IMR-90 (cell line): ENCODE data around the gene LSM12.

Source experiments
- BHLHE40 ChIP-seq: fragments of 150-350 bp; IDR thresholded peaks from 2 replicates; pipeline ENCODE4 v1.6.1; 2016; ENCODE audit warnings: mild to moderate bottlenecking, low read depth, low read length
- CEBPB ChIP-seq: IDR thresholded peaks from 2 replicates; pipeline ENCODE4 v1.6.1; 2012; ENCODE audit warnings: low read depth, low read length, improper control_type of control experiment
- CHD1 ChIP-seq: IDR thresholded peaks from 2 replicates; pipeline ENCODE4 v1.6.1; 2012; ENCODE audit warnings: low read depth, low read length, improper control_type of control experiment
- FOS ChIP-seq: fragments of 150-350 bp; IDR thresholded peaks from 2 replicates; pipeline ENCODE4 v1.6.1; 2016; ENCODE audit warnings: low read depth, low read length
- MAFK ChIP-seq: IDR thresholded peaks from 2 replicates; pipeline ENCODE4 v1.6.1; 2012; ENCODE audit warnings: low read depth, low read length, improper control_type of control experiment
- MAZ ChIP-seq: IDR thresholded peaks from 2 replicates; pipeline ENCODE4 v1.6.1; 2012; ENCODE audit warnings: low read depth, mild to moderate bottlenecking, low read length, improper control_type of control experiment, moderate library complexity, borderline replicate concordance
- NFE2L2 ChIP-seq: fragments of 150-350 bp; IDR thresholded peaks from 2 replicates; pipeline ENCODE4 v1.6.1; 2016; ENCODE audit warnings: low read depth, mild to moderate bottlenecking, low read length
- POLR2A ChIP-seq: IDR thresholded peaks from 2 replicates; pipeline ENCODE4 v1.6.1; 2012; ENCODE audit warnings: mild to moderate bottlenecking, low read depth, low read length
- RAD21 ChIP-seq: IDR thresholded peaks from 2 replicates; pipeline ENCODE4 v1.6.1; 2012; ENCODE audit warnings: low read length, improper control_type of control experiment
- RFX5 ChIP-seq: IDR thresholded peaks from 2 replicates; pipeline ENCODE4 v1.8.0; 2012; ENCODE audit warnings: low read depth, mild to moderate bottlenecking, low read length, moderate library complexity
- SMC3 ChIP-seq: fragments of 150-350 bp; IDR thresholded peaks from 2 replicates; pipeline ENCODE4 v1.6.1; 2016; ENCODE audit warnings: low read depth, mild to moderate bottlenecking, antibody characterized with exemption, low read length, moderate library complexity
- TF ChIP-seq, protein P1 (sequence below): conservative IDR thresholded peaks from 2 replicates; pipeline ENCODE4 v1.5.1; 2012; ENCODE audit warnings: mild to moderate bottlenecking, low read depth, low read length, improper control_type of control experiment
- TF ChIP-seq, protein P2 (sequence below): fragments of 150-350 bp; IDR thresholded peaks from 2 replicates; pipeline ENCODE4 v1.6.1; 2016; ENCODE audit warnings: low read depth, mild to moderate bottlenecking, low read length, moderate library complexity, borderline replicate concordance
- TF ChIP-seq, protein P3 (sequence below): fragments of 150-350 bp; IDR thresholded peaks from 2 replicates; pipeline ENCODE4 v1.6.1; 2017; ENCODE audit warnings: mild to moderate bottlenecking, antibody characterized with exemption, low read length, low read depth

DNA sequence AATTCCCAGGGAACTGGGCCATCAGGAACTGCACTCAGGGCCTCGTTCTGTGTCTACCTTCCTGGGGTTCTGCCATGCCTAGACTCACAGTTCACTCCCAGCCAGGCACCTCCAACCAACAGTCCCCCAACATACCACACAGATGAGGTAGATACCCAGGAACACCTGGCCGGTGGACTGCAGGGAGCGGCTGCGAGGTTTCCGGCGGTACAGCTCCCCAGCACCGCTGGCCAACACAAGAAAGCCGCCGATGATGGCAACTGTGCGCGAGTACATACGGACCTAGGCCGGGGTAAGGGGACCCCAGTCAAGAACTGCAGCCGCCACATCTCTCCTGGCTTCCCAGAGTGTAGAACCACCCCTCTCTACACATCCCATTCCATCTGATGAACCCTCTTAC, 53.6 kb downstream of the LSM12 start:
- TF ChIP-seq SMC3 (no peak), CEBPB (no peak), BHLHE40 (no peak), MAZ (no peak), RAD21 (no peak), POLR2A (no peak), NFE2L2 (no peak), MAFK (no peak), RFX5 (no peak), FOS (no peak), CHD1 (no peak)
- TF ChIP-seq, protein P1, sequence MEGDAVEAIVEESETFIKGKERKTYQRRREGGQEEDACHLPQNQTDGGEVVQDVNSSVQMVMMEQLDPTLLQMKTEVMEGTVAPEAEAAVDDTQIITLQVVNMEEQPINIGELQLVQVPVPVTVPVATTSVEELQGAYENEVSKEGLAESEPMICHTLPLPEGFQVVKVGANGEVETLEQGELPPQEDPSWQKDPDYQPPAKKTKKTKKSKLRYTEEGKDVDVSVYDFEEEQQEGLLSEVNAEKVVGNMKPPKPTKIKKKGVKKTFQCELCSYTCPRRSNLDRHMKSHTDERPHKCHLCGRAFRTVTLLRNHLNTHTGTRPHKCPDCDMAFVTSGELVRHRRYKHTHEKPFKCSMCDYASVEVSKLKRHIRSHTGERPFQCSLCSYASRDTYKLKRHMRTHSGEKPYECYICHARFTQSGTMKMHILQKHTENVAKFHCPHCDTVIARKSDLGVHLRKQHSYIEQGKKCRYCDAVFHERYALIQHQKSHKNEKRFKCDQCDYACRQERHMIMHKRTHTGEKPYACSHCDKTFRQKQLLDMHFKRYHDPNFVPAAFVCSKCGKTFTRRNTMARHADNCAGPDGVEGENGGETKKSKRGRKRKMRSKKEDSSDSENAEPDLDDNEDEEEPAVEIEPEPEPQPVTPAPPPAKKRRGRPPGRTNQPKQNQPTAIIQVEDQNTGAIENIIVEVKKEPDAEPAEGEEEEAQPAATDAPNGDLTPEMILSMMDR: no peak
- TF ChIP-seq, protein P2, sequence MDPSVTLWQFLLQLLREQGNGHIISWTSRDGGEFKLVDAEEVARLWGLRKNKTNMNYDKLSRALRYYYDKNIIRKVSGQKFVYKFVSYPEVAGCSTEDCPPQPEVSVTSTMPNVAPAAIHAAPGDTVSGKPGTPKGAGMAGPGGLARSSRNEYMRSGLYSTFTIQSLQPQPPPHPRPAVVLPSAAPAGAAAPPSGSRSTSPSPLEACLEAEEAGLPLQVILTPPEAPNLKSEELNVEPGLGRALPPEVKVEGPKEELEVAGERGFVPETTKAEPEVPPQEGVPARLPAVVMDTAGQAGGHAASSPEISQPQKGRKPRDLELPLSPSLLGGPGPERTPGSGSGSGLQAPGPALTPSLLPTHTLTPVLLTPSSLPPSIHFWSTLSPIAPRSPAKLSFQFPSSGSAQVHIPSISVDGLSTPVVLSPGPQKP: no peak
- TF ChIP-seq, protein P3, sequence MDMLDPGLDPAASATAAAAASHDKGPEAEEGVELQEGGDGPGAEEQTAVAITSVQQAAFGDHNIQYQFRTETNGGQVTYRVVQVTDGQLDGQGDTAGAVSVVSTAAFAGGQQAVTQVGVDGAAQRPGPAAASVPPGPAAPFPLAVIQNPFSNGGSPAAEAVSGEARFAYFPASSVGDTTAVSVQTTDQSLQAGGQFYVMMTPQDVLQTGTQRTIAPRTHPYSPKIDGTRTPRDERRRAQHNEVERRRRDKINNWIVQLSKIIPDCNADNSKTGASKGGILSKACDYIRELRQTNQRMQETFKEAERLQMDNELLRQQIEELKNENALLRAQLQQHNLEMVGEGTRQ: no peak
